GM04503 (cell line): ENCODE measurements around the gene CCDC154.
"Not testable (repeated sequence)": the region's sequence is repeated elsewhere in the genome, so short reads cannot be mapped to it uniquely, and the experiment has no call there.

Experiments used
- DNase-seq: peaks from one replicate; pipeline ENCODE4 v3.0.0-alpha.2; 2012; ENCODE audit warnings: low read depth

CCDC154 gene

DNA sequence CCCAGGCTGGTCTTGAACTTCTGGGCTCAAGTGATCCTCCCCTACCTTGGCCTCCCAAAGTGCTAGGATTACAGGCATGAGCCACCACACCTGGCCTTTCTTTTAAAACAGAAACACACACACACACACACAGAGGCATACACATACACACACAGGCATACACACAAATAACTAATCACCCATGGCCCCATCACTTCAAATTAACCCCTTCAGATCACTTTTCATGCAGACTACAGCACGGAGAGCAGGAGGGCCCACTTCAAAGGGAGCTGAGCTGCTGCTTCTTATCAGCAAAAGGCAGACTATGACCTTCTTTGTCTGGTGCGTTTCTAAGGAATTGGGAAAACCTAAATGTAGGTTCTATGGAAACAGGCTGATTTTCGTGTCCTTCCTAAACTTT lies 28.6 kb upstream of the CCDC154 start:
- no peak for DNase-seq

DNA sequence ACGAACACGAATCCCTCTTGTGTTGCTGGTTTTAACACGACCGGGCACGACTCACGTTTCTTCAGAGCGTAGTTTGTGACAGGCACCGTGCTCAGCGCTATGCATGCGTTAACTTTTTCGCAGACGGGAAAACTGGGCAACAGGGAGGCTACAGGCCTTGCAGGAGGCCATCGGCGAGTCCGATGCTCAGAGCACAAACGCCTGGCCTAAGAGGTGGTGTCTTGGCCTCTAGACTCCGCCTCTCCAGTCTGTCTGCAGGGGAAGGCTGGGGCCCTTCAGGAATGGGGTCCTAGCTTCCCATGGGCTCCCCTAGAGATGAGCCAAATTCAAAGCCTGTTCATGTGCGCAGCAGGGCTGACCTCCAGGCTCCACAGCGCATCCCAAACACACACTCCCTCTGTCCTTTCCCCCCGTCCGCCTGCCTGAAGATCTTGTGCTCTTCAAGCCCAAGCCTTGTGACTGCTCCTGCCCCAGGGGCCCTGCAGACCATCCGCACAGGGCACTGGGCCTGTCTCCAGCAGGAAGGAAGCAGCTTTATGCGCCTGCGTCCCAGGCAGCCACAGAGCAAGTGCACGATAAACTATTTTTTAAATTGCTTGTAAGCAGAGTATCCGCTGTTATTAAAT lies 27.3 kb upstream of the CCDC154 start:
- DNase-seq: no peak

DNA sequence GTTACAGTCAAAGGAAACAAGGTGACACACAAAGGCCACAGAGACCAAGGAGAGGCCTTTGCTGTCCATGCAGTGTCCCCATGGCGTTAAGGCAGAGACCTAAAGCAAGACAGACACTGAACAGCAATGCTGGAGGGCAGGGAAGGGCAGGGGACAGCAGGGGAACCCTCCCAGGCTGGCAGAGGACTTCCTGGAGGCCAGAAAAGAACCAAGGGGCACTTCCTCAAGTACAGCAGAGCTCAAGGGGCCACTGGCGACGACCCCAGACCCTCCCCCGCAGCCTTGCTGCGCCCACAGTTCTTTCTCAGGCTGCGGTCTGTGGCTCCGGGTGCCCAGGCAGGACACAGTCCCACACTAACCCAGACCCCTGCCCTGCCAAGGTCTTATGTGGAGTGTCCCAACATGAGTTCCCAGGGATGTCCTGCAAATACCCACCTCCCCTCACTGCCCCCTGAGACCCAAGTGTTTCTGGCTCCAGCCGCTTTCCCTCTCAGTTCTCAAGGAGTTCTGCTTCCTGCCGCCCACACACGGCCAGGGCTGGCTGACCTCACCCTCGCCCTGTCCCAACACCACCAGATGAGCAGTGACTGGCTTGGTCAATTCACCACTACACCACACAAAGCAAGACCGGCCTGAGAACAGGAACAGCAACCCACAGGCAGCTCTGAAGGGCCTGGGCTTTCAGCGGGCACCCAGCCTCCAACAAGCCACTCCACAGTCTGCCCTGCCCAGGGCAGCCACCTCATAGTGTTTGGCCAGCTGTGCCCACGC lies 26.3 kb upstream of the CCDC154 start:
- DNase-seq: no peak

DNA sequence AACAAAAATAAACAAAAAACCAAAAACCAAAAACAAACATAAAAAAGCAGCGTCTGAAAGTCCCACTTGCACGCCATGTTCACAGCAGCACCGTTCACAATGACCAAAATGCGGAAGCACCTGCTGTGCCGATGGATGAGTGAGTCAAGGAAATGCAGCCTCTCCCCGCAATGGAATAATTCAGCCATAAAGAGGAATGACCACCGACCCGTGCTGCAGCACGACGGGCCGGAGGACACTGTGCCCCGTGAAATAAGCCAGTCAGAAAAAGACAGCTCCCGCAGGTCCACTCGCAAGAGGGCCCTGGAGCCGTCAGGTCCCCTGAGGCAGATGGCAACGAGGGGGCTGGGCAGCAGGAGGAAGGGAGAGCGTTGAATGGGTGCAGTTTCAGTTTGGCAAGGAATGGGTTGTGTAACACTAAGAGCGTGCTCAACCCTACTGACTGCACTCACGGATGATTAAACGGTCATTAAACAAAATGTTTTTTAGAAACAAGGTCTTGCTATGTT lies 25.4 kb upstream of the CCDC154 start:
- no peak for DNase-seq

DNA sequence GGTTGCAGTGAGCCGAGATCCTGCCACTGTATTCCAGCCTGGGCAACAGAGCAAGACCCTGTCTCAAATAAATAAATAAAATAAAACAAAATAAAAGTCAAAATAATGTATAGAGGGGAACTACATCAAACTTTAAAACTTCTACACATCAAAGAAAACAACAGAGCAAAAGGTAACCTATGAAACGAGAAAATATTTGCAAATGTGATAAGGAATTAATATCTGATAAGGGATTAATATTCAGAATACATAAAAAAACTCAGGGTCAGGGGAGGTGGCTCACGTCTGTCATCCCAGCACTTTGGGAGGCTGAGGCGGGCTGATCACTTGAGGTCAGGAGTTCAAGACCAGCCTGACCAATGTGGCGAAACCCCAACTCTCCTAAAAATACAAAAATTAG lies 24.8 kb upstream of the CCDC154 start:
- DNase-seq: not testable (repeated sequence)

DNA sequence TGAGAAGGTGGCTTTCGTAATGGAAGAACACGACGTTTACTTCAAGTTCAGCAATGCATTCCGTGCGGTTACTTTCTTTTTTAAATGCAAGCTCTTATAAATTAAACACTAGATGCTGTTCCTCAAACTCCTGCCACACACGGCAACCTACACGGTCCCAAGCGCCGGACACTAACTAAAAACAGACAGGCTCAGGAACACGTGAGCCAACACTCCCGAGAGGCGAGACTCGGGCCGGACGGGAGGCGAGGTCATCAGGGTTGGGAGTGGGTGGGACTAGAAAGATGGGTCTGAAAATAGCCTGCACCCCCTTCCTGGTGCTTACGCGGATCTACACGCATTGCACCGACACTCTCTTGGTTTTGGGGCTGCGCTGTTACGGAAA lies 24.1 kb upstream of the CCDC154 start:
- DNase-seq: no peak

DNA sequence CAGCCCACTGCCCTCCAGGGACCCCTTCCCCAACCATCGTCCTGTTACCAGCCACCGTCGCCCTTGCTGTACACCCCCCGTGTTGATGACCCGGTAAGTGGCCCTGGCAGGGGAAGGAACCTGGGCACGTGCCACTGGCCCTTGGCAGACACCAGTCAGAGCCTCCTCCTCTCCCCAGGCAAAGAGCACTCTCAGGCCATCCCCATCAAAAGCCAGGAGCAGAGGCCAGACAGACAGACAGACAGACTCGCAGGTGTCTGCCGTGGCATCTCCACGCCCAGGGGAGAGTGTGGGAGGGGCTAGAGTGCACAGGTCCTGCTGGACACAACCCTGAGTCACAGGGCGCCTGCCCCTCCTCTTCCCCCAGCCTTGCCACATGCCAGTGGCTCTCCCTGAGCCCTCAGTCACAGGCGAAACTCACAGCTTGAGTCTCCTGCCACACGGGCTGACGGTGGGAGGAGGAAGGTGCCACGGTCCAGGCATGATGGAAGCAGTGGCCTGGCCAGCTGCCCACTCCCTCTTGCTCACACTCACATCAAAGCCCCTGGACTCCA lies 22.7 kb upstream of the CCDC154 start:
- DNase-seq: no peak

DNA sequence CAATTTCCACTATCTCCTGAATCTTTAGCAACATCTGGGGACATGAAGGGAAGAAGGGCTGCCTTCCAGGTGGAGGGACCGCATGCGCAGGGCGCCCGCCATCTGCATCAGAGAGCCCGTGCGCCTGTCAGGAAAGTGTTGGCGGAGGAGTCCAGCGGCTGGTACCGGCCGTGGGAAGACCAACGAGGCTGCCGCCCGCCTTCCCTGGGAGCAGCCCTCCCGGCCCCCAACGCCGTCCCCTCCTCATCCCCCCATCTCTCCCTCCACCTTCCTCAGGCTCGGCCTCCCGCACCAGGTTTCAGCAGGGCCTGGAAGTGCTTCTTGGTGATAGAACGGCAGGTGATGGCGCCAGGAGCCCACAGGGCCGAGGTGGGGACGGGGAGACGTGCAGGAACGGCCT lies 21.7 kb upstream of the CCDC154 start:
- DNase-seq: no peak

DNA sequence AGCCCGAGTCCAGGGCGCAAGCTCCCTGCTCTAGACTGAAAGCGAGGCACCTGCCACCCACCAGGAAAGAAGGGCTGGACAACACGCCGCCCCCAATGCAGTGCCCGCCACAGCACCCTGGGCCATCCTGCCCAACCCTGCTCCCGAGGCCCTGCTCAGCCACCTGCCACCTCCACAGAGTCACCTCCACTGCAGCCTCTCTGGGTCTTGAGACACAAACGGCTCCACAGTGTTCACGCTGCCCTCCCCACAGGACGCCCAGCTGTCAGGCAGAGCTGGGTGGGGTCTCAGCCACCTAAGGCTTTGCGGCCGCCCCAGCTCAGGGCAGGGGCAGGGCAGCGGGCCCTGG lies 21.2 kb upstream of the CCDC154 start:
- no peak for DNase-seq

DNA sequence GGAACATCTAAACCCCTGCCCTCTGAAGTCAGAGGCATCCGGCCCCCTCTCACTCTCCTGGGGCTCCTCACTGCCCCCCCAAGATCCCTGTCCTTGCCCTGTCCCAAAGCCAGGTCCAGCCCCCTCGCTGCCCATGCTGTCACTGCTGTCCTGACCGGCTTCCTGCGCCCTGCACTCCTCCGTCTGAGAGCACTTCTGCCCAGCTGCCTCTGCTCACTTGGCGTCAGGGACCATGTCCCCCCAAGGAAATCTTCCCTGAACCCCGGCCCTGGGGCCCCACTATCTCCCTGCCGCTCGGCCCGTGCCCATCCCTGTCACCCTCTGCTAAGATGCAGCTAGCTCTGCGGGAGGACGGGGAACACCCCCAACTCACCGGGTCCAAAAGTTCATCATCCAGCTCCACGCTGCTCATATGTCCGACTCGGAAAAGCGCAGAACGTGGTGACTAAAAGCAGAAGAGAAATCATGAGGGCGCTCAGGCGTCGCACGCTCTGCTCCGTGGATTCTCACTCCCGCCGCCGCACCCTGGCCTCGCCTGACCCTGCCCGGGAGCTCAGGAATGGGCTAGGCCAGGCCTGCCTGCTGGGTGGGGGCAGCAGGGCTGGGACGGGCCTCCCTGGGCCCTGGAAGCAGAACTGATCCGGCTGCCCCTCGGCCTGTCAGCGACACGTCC lies 20.7 kb upstream of the CCDC154 start:
- no peak for DNase-seq

DNA sequence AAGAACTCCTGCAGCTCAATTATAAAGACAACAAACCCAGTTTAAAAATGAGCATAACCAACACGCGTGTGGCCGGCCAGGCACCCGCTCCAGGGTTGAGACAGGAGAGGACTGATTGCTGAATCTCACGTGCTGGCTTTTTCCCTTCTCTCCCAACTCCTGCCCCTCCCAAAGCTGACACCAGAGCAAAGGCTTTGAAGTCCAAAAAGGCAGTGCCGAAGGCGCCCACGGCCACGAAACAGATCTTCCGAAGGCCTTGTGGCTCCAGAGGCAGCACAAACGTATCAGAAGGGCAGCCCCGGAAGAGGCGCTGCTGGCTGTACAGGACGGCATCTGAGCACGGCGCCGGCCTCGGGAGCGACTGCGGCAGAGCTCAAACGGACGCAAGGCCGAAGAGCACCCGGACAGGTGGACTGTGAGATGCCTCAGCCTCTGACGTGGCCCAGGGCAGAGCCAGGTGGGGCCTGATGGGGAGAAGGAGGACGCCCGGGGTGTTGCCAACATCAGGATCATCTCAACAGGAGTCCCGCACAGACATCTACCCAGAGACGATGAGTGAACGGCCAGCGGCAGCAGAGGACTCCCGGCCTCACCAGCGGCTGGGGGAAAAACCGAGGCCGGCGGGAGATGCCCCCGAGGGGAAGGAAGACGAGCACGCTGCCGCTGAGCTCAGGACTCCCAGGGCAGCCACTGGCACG lies 20.0 kb upstream of the CCDC154 start:
- no peak for DNase-seq

DNA sequence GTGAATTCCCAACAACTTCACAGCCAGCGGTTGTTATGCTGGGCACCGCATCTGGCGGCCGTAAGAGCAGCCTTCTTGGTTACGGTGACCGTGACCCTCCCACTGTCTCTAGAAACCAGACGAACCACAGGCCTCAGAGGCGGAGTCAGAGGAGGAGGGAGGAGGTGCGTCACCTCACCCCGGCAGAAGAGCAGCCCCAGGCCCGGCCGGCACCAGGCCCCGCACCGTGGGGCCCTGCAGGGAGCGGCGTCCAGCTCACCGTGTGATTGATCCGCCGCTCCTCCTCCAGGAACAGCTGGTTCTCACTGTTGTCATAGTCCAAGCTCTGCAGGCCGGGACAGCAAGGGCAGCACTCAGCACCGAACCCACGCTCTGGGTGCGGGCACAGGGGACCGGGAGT lies 16.8 kb upstream of the CCDC154 start:
- no peak for DNase-seq

DNA sequence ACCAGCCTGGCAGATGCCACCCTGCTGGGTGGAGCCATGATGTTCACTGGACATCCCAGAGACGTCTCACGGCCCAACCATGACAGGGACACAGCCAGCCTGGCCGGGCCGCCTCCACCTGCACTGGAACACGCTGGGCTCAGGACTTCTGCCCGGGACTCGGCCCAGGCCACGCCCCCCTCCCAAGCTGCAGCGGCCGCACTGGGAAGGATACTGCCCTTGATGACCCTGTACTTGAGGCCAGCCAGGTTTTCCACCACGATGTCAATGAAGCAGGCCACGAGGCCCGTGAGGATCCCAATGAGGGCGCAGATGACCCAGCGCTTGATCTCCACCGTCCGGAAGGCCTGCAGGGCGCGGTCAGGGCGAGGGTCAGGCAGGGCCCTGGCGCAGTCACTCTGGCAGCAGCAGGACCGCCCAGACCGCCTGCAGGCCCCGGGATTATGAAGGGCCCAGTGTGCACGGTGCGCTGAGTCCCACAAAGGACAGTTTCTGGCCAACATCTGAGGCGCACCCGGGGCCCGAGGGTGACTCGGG lies 16.3 kb upstream of the CCDC154 start:
- DNase-seq: no peak

DNA sequence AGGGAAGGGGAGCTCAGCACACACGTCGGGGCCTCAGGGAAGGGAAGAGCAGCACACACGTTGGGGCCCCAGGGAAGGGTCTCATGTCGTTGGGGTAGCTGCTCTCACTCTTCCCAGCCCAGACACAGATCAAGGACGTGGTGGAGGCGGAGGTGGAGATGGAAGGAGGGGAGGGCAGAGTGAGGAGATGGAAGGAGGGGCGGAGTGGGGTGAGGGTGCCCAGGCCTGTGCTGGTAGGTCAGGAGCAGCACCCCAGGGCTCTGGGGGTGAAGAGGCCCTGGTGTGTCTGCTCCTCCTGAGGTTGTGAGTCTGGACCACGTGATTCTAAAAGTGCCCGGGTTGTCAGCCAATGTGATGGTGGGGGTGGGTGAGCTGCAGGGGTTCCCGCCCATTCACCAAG lies 15.6 kb upstream of the CCDC154 start:
- no peak for DNase-seq

DNA sequence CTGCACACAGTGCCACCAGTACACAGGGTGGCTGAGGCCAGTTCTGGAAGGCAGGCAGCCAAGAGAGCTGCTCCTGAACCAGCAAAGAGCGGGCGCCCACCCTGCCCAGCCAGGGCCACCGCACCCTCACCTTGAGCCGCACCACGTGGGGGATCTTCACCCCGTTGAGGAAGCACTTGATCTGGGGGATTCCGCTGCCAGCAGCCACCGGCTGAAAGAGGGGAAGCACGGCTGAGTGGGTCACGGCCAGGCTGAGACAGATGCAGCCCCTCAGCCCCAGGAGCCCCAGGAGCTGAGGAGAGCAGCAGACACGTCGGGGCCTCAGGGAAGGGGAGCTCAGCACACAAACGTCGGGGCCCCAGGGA lies 14.6 kb upstream of the CCDC154 start:
- DNase-seq: no peak

DNA sequence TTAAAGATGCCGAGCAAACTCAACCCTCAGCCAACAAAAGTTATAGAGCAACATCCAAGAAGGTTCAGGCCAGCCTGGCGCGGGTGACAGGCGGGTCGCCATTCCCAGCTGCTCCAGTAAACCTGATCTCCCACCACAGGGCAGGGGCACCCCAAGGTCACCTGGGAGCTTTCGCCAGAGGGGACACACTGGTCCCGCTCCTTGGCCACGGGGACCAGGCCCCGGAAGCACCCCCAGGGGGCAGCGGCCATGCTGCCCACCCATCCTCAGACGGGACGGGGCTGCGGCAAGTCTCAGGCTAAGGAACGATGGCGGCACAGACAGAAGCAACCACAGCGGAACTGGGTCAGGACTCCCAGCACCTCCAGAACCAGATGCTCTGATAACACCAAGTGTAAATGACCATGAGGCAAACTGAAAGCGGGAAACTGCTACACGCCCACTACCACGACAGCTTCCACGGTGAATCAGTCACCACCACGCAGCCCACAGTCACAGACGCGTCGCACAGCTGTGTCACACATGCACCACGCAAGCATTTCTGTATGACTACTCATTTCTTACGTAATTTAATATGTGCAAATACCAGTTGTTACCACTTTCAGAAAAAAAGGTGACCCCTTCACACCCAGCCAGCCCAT lies 14.1 kb upstream of the CCDC154 start:
- no peak for DNase-seq

DNA sequence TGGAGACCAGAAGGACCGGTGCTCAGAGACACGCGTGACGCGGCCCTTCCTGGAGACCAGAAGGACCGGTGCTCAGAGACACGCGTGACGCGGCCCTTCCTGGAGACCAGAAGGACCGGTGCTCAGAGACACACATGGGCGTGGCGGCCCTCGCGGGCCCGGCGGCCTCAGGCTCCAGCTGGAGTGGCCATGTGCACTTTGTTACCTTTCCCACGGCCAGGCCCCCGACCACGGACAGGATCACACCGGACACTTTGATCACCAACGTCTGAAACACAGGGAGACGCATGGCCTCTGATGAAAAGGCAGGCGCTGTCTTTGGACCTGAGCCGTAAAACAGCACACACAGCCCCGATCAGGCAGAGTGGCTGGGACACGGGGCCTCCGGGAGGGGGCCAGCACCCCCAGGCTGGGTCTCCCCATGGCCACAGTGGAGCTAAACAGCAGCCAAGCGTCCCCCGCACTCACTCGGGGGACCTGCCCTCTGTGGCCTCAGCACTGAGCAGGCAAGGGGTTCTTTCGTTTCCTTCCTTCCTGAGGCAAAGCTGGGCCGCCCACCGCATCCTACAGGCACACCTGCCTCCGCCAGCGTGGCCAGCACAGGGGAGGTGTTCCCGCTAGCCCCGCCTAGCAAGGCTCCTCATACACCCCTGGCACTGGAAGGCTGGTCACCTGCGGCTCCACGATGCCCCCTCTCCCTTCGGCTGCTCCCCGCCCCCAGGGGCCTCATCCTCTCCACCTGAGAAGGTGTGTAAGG lies 13.3 kb upstream of the CCDC154 start:
- DNase-seq: no peak

DNA sequence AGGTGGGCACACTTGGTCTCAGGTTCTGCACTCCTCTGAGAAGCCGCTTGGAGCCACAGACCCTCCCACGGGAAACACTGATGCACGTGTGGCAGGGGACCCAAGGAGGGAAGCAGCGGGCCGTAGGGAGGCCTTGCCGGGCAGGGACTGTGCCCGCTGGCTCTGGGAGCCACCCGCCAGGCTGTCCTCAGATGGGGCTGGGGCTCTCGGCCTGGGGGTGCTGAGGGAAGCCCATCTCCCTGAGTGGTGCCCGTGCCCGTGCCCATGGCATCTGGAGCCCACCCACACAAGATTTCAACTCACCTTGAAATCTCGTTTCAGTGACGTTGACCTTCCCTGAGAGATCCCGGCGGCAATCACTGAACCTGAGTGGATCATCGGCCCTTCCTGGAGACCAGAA lies 12.6 kb upstream of the CCDC154 start:
- no peak for DNase-seq

DNA sequence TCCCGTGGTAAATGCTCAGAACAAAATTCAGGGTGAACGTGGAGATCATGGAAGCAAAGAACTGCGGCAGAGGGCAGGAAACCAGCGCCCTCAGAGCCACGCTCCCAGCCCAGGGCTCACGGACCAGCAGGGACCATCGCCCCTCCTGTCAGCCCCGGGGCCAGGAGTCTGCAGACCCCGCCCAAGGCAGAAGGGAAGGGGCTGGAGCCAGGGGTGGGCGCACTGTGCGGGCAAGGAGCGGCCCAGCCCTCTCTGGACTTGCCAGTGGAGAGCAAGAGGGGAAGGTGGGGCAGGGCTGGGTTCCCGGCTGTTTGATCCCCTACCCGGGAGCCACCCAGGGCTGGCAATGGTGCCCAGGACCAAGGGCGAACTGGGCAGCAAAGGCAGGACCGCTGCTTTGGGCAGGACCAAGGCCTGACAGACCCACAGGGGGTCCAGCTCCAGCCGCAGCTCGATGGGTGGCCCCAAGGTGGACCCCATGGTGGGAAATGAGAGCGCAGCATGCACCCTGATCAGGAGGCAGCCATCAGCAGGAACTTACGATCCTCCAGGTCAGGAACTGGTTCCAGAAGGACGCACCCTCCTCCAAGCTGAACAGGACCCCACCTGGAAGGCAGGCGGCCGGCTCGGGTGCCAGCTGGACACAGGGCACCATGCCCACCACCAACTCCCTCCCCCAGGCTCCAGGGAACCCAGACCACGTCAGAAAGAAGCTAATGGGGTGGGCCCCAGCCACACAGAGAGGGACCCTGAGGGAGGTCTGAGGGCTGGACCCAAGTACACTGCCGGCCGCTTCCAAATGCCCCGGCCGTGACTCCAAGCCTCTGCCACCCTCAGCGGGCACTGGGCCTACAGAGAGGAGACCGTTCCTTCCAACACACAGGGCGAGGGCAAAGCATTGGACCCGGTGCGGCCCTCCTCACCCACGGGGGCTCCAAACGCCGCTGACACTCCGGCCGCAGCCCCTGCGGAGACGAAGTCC lies 11.1 kb upstream of the CCDC154 start:
- DNase-seq: no peak

DNA sequence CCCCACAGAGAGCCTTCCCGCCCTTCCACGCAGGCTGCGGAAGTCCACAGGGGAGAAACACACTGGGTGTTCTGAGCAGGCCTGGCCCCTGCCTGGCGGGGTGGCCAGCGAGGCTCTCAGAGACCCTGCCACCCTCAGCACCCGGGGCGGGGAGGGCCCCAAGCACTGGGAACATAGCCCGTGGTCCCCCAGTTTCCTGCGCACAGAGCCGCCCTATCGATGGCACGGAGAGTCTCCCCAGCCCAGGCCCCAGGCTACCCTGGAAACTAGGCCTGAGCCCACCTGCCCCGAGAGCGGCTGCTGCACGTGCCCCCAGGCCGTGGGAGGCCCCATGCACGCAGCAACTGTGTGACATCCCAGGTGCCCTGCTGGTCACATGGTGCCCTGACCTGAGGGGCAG lies 10.2 kb upstream of the CCDC154 start:
- no peak for DNase-seq
